Bronchial epithelial cell (primary cell): ENCODE results near the gene NFAT5. TPM values are rescaled to one million over a fixed set of nuclear protein-coding genes. Genes with fewer than 3 reads are reported as not detected.
"Not testable (repeated sequence)": the region's sequence is repeated elsewhere in the genome, so short reads cannot be mapped to it uniquely, and the experiment has no call there.

Experiments
- DNase-seq: peaks from one replicate; pipeline ENCODE4 v3.0.0-alpha.2; 2010; ENCODE audit warnings: low read depth
- FAIRE-seq: peaks from 2 replicates; lab custom pipeline; 2011; peaks lifted over from hg19 to GRCh38; lab: Jason Lieb, UNC
- H3K27me3 ChIP-seq: 2 replicates; pipeline ENCODE4 v1.5.1; 2011; ENCODE audit warnings: low read length; ENCODE audit not compliant: control insufficient read depth, insufficient read depth
- H3K36me3 ChIP-seq: 2 replicates; pipeline ENCODE4 v1.5.1; 2011; ENCODE audit warnings: low read length; ENCODE audit not compliant: control insufficient read depth, insufficient read depth
- H3K4me3 ChIP-seq: 2 replicates; pipeline ENCODE4 v1.5.1; 2011; ENCODE audit warnings: mild to moderate bottlenecking, low read depth, low read length, control low read depth
- total RNA-seq: library from RNA; depleted of rRNA; stranded (reverse); fragments of >200 nt; gene quantifications from 2 replicates; pipeline ENCODE4 v1.2.1, GENCODE V29; 2014
- TF ChIP-seq, protein P1 (sequence below): IDR thresholded peaks from 2 replicates; pipeline ENCODE4 v1.5.1; 2011; ENCODE audit warnings: mild to moderate bottlenecking, moderate library complexity, low read length, control low read depth, inconsistent platforms; ENCODE audit not compliant: insufficient read depth, severe bottlenecking

The NFAT5 gene
- total RNA-seq, 1 donor from 2014 or later = 11.1 TPM

DNA sequence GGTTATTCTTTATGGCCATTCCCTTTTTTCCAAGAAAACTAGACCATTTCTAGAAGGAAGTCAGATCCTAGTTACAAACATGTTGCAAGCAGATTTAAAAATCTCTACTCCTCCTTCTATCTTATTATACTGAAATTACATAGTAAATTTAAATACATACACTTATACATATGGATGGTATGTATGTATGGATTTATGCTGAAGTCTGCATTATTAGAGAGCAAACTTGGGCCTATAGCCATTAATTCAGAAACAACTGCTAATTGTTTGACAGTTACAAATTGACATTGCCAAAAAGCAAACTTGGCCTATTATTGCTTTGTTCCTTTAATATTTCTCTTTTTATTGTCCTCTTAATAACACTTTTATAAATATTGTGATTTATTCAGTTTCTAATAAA, 67.1 kb downstream of the NFAT5 start:
- no peak for DNase-seq
- Histone ChIP-seq H3K36me3 (peaks cover 6% of the 10 kb centered on the region), H3K4me3 (no peak overlapping the region), H3K27me3 (no peaks in the 10 kb centered on the region)
- TF ChIP-seq, protein P1, sequence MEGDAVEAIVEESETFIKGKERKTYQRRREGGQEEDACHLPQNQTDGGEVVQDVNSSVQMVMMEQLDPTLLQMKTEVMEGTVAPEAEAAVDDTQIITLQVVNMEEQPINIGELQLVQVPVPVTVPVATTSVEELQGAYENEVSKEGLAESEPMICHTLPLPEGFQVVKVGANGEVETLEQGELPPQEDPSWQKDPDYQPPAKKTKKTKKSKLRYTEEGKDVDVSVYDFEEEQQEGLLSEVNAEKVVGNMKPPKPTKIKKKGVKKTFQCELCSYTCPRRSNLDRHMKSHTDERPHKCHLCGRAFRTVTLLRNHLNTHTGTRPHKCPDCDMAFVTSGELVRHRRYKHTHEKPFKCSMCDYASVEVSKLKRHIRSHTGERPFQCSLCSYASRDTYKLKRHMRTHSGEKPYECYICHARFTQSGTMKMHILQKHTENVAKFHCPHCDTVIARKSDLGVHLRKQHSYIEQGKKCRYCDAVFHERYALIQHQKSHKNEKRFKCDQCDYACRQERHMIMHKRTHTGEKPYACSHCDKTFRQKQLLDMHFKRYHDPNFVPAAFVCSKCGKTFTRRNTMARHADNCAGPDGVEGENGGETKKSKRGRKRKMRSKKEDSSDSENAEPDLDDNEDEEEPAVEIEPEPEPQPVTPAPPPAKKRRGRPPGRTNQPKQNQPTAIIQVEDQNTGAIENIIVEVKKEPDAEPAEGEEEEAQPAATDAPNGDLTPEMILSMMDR = no peak
- no peak for FAIRE-seq

DNA sequence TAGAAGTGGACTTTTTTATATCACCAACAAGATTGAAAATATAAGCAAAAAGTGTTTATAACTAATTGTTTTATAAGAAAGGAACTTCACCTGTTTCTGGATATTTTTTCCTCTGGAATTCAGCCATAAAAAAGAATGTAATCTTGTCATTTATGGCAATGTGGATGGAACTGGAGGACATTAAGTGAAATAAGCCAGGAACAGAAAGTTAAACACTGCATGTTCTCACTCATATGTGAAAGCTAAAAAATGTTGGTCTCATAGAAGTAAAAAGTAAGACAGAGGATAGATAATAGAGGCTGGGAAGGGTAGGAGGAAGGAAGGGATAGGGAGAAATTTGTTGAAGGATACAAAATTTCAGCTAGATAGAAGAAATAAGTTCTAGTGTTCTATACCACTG, 67.6 kb downstream of the NFAT5 start:
- TF ChIP-seq, protein P1 = no peak
- no peaks in the 10 kb centered on the region for H3K27me3 ChIP-seq
- no peak overlapping the region for H3K4me3 ChIP-seq
- FAIRE-seq (no peak), DNase-seq (no peak)
- peaks cover 6% of the 10 kb centered on the region for H3K36me3 ChIP-seq

DNA sequence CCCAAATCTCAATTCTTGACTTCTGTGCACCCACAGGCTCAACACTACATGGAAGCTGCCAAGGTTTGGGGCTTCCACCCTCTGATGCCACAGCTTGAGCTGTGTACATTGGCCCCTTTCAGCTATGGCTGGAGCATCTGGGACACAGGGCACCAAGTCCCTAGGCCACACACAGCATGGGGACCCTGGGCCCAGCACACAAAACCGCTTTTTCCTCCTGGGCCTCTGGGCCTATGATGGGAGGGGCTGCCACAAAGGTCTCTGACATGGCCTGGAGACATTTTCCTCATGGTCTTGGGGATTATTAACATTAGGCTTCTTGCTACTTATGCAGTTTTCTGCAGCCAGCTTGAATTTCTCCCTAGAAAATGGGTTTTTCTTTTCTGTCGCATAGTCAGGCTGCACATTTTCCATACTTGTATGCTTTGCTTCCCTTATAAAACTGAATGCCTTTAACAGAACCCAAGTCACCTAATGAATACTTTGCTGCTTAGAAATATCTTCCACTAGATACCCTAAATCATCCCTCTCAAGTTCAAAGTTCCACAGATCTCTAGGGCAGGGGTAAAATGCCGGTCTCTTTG, 70.9 kb downstream of the NFAT5 start:
- not testable (repeated sequence) for H3K36me3 ChIP-seq, FAIRE-seq, H3K4me3 ChIP-seq

DNA sequence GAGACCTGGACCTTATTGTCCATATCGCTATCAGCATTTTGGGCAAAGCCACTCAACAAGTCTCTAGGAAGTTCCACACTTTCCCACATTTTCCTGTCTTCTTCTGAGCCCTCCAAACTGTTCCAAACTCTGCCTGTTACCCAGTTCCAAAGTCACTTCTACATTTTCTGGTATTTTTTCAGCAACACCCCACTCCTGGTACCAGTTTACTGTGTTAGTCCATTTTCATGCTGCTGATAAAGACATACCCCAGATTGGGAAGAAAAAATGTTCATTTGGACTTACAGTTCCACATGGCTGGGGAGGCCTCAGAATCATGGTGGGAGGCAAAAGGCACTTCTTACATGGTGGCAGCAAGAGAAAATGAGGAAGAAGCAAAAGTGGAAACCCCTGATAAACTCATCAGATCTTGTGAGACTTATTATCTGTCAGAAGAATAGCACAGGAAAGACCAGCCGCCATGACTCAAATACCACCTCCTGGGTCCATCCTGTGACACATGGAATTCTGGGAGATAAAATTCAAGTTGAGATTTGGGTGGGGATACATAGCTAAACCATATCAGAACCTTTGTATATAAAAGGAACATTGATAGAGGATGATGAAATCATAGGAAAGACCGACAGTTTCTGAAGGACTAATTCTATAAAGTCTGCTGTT, 71.6 kb downstream of the NFAT5 start:
- H3K27me3 ChIP-seq, FAIRE-seq, H3K36me3 ChIP-seq, DNase-seq, H3K4me3 ChIP-seq: not testable (repeated sequence)

More for the DNA sequence above, 70.9 kb downstream of the NFAT5 start:
- H3K27me3 ChIP-seq, DNase-seq: not testable (repeated sequence)

DNA sequence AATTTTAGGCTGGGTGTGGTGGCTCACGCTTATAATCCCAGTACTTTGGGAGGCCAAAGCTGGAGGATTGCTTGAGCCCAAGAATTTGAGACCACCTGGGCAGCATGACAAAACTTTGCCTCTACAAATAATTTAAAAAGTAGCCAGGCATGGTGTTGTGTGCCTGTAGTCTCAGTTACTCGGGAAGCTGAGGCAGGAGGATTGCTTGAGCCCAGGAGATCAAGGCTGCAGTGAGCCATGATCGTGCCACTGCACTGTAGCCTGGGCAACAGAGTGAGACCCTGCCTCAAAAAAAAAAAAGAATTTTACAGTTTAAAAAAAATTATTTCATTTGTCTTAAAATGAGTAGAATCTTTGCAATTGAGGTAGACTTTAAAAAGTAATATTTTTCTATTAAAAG, 78.2 kb downstream of the NFAT5 start:
- not testable (repeated sequence) for FAIRE-seq, H3K4me3 ChIP-seq, H3K27me3 ChIP-seq, H3K36me3 ChIP-seq, DNase-seq

DNA sequence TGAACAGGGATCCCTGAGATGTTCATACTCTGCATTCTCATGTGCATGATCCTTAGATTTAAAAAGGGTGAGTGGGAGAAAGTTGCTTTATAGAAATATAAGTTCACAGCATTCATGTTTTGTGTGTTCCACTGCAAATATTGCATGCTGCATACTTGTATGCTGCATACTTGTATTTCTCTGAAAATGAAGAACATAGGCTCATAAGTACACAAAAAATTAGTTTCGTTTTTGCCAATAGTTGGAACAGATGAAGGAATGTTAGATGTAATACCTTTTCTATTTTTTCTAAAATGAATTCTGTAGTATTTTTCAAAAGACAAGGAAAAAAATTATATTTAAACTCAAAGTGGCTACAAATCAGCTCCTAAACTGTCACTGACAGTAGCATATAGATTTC, 79.0 kb downstream of the NFAT5 start:
- DNase-seq (no peak), FAIRE-seq (no peak)
- H3K27me3 ChIP-seq = no peaks in the 10 kb centered on the region
- TF ChIP-seq, protein P1 = no peak
- H3K36me3 ChIP-seq = peaks cover 6% of the 10 kb centered on the region
- no peak overlapping the region for H3K4me3 ChIP-seq

DNA sequence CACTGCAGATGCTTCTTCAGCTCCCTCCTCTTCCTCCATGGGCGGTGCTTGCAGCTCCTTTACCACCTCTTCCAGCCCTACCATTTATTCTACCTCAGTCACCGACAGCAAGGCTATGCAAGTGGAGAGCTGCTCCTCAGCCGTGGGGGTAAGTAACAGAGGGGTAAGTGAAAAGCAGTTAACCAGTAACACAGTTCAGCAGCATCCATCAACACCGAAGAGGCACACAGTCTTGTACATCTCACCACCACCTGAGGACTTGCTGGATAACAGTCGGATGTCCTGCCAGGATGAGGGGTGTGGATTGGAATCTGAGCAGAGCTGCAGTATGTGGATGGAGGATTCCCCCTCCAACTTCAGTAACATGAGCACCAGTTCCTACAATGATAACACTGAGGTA, 81.3 kb downstream of the NFAT5 start:
- DNase-seq (no peak), FAIRE-seq (peak; percentile 7)
- Histone ChIP-seq H3K36me3 (peaks cover 6% of the 10 kb centered on the region), H3K27me3 (no peaks in the 10 kb centered on the region), H3K4me3 (no peak overlapping the region)
- TF ChIP-seq, protein P1 = no peak
